Measurements from ENCODE around the gene BTAF1.
"Not testable (repeated sequence)": the region's sequence is repeated elsewhere in the genome, so short reads cannot be mapped to it uniquely, and the experiment has no call there.

Gene BTAF1

DNA sequence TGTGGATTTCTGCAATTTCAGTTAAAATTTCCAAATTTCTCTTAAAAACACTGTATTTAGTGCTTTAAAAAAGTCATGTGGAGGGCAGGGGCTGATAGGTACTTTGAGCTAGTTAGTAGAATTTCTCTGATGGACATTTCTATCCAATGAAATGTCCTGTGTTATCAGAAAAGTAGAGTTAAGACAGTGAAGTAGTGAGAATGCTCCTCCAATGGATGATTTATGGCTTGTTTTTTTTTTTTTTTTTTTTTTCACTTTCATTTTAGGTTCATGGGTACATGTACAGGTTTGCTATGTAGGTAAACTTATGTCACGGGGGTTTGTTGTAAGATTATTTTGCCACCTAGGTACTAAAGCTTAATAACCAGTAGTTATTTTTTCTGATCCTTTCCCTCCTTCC lies 55.0 kb downstream of the BTAF1 start:
- no peak for DNase-seq (ENCODE audit: low spot score)

DNA sequence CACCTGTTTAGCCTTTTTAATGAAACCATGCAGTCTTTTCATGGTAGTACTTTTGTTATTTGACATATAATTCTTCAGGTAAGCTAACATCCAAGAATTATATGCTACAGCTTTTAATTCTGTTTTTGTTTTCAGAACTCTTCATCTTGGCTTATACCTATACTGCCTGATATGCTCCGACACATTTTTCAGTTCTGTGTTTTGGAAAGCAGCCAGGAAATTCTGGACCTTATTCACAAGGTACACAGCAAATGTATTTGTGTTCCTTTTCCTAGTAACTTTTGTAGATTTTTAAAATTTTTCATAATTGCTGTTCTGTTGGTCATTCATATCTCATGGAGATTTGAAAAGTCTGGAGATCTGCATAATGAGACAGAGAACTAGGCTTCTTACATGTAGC lies 56.7 kb downstream of the BTAF1 start:
- no peak for DNase-seq (ENCODE audit: low spot score)

DNA sequence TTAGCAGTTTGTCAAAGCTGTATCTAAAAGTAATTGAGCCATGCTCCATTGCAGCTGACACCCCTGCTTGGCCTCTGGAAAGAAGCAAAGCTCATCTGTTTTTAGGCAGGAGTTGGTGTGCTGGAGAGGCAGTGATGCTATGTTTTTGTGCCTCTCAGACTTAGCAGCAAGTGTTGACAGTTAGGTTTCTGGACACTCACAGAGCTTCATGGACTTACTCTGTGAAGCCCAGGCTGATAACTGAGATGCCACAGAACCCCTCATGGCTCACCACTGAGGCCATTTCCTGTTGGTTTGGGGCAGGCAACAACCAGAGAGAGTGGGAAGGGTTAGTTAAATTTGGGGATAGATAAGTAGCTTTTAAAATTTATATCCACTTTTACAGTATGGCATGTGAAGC lies 59.8 kb downstream of the BTAF1 start:
- DNase-seq (ENCODE audit: low spot score): no peak

DNA sequence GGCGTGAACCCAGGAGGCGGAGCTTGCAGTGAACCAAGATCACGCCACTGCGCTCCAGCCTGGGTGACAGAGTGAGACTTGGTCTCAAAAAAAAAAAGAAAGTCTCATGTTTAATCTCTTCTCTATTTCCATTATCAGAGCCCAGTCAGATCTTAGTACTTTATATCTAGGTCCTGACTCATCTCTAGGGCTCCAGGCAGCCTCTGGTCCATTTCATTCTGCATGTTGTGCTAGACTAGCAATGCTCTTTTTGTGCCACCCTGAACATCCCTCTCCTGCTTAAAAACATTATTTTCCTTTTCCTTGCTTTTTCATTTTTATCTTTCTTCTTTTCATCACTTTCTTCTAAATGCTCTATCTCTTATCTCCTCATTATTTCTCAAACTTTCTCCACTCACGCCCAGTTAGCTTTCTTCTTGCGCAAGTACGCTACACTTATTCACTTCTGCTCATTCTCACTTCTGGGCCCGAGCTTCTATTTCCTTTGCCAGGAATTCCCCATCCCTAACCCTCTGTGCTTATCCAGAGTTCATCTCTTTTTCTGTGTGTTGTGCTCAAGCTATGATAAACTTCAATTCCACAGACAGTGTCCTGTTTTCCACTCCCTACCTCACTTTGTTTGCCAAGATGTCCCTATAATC lies 63.9 kb downstream of the BTAF1 start:
- no peak for DNase-seq (ENCODE audit: low spot score)

DNA sequence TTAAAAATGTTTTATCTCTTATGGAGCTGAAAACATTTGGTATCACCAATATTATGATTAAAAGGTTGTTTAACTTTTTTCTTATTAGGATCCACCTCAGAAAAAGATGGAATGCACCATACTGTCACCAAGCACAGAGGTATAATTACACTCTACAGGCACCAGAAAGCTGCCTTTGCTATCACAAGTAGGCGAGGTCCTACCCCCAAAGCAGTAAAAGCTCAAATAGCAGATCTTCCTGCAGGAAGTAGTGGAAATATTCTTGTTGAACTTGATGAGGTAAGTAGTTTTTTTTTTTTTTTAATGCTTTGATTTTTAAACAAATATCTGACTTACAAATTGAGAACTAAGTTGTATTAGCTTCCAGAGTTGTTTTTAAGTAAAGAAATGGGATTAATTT lies 68.5 kb downstream of the BTAF1 start:
- DNase-seq (ENCODE audit: low spot score): no peak

DNA sequence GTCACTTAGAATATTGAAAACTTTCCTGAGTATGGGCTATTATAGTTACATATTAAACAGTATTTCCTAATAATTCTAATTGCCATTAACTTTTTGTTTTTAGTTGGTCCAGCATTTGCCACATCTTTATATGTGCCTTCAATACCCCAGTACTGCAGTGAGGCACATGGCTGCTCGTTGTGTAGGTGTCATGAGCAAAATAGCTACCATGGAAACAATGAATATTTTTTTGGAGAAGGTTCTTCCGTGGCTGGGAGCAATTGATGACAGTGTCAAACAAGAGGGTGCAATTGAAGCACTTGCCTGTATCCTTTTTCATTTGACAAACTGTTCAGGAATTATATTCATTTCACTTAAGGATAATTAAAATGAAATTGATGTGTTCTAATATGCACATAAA lies 72.7 kb downstream of the BTAF1 start:
- DNase-seq (ENCODE audit: low spot score): no peak

DNA sequence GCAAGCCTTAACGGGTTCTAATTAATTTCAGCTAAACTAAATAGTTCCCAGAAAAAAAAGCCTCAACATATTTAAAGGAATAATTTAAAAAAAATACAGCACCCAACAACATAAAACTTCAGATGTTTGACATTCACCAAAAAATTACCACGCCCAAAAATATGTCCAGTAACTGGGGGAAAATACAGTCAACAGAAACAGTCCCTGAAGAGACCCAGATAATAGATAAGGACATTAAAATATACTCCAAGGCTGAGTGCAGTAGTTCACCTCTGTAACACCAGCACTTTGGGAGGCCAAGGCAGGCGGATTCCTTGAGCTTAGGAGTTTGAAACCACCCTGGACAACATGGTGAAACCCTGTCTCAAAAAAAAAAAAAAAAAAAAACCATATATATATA lies 78.0 kb downstream of the BTAF1 start:
- DNase-seq (ENCODE audit: low spot score): no peak

DNA sequence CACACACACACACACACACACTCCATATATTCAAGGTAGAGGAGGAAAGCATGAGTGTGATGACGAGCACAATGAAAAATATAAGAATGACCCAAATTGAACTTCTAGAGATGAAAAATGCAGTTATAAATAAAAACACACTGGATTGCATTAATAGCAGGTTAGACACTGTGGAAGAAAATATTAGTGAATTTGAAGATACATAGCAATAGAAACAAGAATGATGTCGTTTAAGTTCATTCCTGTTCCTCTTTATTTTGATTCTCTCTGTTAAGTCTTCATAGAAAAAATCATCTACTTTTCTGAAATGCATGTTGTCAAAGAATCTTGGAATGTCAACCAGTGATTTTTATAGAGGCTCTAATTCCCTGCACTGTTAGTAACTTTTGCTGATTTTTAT lies 78.4 kb downstream of the BTAF1 start:
- no peak for DNase-seq (ENCODE audit: low spot score)

DNA sequence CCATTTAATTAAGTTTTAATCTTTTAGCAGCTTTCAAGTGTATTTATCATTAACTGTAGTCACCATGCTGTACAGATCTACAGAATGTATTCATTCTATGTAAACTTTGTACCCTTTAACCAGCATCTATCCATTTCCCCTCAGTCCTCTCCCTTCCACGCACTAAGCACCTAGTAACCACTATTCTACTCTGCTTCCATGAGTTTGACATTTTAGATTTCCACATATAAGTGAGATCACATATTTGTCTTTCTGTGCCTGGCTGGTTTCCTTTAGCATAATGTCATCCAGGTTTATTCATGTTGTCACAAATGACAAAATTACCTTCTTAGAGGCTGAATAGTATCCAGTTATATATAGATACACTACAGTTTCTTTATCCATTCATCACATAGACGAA lies 79.7 kb downstream of the BTAF1 start:
- no peak for DNase-seq (ENCODE audit: low spot score)

DNA sequence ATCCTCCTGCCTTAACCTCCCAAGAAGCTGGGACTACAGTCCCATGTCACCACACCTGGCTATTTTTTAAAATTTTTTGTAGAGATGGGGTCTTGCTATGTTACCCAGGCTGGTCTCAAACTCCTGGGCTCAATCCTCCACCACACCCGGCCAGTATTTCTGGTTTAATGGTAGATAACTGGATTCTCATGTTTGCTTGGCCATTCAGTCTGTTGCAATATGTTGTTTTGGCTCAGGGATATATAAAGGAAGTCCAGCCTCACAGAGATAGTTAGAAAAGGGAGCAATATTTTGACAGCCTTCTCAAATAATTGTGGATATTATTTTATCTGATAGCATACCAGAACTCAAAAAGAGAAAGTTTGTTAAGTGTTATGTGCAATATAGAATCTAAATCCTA lies 82.4 kb downstream of the BTAF1 start:
- no peak for DNase-seq (ENCODE audit: low spot score)

DNA sequence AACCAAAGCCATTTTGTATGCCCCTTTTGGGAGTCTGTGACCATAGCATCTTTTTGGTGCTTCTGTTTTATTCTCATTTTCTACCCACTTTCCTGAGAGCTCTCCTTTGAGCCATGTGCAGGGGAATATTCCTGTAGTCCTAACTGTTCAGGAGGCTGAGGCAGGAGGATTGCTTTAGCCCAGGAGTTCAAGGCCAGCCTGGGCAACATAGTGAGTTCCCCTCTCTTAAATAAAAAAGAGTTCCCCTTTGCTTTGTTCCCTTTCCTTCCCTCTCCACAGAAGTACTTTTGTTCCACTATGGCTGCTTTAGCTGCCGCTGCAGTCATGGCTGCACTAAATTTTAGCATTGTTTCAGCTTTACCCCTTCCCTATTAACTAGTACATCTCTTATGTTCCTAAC lies 85.9 kb downstream of the BTAF1 start:
- DNase-seq (ENCODE audit: low spot score): no peak

DNA sequence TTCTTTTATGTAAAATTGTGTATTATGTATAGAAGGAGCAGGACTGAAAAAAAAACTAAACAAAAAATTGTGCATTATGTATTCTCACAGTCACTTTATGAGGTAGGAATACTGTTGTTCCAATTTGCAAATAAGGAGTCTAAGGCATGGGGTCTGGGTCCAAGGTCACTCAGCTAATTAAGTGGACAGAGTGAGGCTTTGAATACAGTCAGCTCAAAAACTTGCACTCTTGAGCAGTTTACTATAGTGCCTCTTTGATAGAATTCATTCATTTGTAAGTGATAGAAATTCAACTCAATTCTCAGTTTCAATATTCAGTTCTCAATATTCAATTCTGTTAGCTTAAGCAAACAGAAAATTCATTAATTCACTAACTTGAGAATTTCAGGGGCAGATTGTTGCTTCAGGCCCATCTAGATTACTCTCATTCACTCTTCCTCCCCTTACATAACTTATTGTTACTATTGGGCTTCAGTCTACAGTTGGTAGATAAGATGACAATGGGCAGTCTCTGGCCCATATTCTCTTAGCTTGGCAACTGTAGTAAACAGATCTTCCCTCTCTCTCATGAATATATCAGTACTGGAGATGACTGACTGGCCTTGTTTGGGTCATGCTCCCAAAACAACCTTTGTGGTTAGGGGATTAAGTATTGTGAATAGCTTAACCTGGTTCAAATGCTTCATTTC lies 86.6 kb downstream of the BTAF1 start:
- no peak for DNase-seq (ENCODE audit: low spot score)

DNA sequence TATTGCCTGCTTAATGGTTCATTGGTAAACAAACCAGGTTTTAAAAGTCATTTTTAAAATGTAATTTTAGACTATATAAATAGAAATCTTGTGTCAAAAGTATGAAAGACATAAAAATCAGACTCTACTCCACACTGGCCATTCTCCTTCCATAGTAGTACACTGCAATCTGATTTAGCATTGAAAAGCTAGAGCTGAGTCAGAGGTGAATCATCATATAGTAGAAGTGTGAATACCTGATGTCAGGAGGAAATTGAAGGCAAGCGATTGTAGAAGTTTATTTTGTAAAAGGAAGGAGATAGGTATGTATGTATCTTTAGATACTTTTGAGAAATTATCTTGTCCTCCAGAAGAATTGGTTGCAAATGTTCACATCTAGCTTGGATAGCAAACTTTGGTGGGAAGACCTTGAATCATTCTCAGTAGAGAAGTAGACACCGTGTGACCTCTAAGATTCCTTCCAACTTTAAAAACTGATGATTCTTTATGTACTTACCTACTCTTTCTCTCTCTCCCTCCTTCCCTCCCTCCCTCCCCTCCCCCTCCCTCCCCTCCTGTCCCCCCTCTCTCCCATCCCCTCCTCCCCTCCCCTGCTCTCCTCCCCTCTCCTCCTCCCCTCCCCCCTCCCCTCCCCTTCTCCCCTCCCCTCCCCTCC lies 88.1 kb downstream of the BTAF1 start:
- DNase-seq (ENCODE audit: low spot score): peak; percentile 36

DNA sequence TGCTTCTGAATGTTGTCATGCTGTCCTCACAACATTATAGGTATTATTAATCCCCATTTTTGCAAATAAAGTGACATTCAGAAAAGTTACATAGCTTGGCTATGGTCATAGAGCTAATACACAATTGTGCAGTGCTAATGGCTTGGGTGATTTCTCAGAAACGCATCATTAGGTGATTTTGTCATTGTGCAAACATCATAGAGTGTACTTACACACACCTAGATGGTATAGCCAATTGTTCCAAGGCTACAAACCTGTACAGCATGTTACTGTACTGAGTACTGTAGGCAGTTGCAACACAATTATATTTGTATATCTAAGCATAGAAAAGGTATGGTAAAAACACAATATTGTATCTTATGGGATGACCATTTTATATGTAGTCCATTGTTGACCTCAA lies 91.0 kb downstream of the BTAF1 start:
- DNase-seq (ENCODE audit: low spot score): no peak

DNA sequence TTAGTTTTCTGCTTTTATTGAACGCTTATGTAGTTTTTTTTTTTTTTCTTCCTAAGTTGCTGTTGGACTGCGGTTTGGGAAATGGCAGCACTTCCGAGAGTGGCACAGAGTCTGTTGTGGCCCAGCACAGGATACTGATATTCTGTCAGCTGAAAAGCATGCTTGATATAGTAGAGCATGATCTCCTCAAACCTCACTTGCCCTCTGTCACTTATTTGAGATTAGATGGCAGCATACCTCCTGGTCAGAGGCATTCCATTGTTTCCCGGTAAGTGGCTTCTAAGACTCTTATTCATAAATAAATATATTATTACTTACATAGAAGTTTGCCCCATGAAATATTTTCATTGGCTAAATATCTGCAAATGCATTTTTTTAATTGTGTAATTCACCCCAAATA lies 101.1 kb downstream of the BTAF1 start:
- no peak for DNase-seq (ENCODE audit: low spot score)

DNA sequence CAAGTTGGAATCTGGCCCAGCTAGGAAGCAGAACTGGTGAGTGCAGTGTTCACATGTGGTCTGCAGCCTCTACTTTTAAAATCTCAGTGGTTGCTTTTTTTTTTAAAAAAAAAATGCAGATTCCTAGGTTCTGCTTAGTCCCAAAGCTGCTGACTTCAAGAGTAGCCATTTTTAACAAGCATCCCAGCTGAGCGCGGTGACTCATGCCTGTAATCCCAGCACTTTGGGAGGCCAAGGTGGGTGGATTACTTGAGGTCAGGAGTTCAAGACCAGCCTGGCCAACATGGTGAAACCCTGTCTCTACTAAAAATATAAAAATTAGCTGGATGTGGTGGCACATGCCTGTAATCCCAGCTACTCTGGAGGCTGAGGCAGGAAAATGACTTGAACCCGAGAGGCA lies 101.8 kb downstream of the BTAF1 start:
- DNase-seq (ENCODE audit: low spot score): not testable (repeated sequence)

DNA sequence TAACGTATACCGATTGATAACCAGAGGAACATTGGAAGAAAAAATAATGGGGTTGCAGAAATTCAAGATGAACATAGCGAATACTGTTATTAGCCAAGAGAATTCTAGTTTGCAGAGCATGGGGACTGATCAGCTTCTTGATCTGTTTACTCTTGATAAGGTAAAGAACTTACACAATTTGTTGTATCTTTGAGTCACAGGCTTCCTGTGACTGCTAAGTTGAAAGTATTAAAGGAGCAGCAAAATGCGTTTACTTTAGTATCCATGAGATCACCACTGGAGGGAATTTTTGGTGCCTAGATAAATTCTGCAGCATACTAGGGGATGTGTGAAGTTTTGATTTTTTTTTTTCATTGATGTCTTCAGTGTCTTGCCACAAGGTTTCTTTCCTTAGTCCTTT lies 103.6 kb downstream of the BTAF1 start:
- no peak for DNase-seq (ENCODE audit: low spot score)

DNA sequence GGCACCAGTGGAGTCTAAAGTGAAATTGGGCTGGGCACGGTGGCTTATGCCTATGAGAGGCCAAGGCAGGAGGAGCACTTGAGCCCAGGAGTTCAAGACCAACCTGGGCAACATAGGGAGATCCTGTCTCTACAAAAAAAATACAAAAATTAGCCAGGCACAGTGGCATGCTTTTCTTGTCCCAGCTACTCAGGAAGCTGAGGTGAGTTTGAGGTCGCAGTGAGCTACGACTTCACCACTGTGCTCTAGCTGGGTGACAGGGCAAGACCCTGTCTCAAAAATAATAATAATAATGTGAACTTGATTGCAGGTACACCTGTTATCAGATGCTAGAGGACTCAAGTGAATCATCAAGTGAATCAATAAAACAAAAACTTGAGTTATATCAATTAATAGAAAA lies 108.0 kb downstream of the BTAF1 start:
- DNase-seq (ENCODE audit: low spot score): no peak

DNA sequence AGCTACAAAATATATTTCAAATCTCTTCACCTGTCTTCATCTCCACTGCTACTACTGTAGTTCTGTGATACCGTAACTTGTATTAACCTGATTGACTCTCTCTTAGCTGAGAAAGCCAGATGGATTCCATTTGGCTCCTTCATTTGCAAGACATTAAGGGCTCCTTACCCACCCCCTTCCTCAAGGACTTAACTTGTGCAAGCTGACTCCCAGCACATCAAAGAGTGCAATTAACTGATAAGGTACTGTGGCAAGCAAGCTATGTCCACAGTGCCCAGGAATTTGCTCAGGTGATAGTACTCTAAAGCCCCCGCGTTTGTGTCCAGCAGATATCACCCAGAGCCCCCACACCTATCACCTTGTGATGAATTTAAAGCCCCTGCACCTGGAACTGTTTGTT lies 109.5 kb downstream of the BTAF1 start:
- DNase-seq (ENCODE audit: low spot score): not testable (repeated sequence)

DNA sequence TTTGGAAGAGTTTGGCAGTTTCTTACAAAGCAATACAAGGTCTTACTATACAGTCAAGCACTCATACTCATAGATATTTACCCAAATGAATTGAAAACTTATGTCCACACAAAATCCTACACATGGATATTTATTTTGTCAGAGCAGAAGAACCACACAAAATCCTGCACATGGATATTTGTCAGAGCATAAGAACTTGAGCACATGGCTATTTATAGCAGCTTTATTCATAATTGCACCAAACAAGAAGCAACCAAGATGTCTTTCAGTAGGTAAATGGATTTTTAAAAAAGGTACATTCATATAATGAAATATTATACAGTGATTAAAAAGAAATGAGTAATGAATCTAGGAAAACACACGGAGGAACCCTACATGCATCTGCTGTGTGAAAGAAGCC lies 115.4 kb downstream of the BTAF1 start:
- DNase-seq (ENCODE audit: low spot score): no peak

DNA sequence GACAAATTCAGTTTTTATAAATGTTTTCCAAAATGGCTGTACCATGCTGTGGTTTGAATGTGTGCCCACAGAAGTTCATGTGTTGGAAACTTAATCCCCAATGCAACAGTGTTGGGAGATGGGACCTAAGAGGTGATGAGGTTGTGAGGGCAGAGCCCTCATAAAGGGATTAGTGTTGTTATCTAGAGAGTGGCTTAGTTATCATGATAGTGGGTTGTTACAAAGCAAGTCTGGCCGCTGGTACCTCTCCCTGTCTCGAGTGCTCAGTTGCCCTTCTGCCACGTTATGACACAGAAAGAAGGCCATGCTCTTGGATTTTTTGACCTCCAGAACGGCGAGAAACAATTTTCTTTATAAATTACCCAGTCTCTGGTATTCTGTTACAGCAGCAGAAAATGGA lies 119.0 kb downstream of the BTAF1 start:
- no peak for DNase-seq (ENCODE audit: low spot score)

DNA sequence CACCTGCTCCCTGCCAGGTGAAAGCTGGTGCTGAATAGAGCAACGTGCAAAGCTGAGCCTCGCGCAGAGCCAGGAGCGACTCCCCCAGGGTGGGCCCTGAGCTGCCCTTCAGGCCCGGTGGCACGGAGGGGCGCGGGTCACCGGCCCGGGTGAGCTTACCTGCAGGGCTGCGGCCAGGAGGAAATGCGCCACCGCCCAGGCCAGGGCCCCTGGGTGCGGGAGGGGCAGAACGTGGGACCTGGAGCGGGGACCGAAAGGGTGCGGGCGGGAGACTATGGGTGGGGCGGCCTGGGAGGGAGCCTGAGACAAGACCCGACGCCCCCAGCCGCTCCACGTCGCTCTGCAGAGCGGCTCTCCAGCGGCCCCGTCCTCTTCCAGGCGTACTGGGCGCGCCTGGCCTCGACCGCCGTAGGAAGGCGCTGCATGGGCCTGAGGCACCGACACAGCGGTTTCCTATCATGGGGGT lies 122.1 kb downstream of the BTAF1 start:
- no peak for DNase-seq (ENCODE audit: low spot score)

DNA sequence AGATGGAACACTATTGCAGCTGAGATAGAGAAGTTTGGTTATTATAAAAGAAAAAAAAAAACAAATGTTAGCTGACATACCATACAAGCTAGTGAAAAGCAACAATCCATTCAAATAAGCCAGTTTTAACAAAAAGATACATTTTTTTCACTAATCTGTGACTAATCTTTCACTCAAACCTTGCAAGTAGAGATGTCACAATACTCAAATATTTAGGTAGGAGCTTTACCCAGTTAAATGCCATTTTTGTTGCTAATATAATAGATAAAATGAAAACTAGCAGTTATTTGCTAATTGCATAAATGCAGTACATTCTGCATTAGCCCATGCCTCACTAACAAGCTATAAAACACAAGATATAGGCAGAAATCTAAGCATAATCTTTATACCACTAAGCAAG lies 123.6 kb downstream of the BTAF1 start:
- DNase-seq (ENCODE audit: low spot score): no peak

DNA sequence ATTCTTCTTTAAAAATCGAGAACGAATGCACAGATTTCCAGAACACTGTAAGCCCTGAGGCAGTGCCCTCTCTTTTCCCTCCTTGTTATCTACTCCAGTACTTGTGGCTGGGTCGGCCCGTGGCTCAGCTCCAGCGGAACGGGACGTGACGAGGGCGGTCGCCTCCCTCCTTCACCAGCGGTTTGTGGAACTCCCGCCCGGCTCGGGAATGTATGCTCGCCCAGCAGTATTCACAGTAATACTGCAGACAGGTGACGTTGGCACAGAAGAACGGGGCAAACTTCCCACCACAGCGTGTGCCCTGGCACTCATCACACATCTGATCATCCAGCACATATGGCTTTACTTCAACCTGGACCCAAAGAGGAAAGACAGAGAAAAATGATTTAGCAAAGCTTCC lies 128.5 kb downstream of the BTAF1 start:
- no peak for DNase-seq (ENCODE audit: low spot score)
